GM12878 (cell line): ENCODE data around the gene CREBRF. TPM values are rescaled to one million over a fixed set of nuclear protein-coding genes. Genes with fewer than 3 reads are reported as not detected.

Experiments
- ATAC-seq: fragments of 200-7000 bp; cut with Tn5 transposase; 3 replicates; pipeline ENCODE4 v1.9.1; 2020; ENCODE audit warnings: mild to moderate bottlenecking, moderate library complexity
- BruUV-seq: library from RNA; stranded (reverse); fragments of 400-500 nt; replicated peaks from 2 replicates; lab custom pipeline; 2021; lab: Mats Ljungman, UMichigan
- CTCF ChIA-PET: fragments of 300-600 bp; sonication (Branson Sonifier 250); formaldehyde crosslinking; extraction: SDS; loops from one replicate; lab custom pipeline; 2021; ENCODE audit warnings: inconsistent platforms; lab: Yijun Ruan, JAX
- POLR2A ChIA-PET: fragments of 350-600 bp; formaldehyde crosslinking; extraction: SDS; loops from one replicate; lab custom pipeline; 2021; ENCODE audit warnings: inconsistent platforms; lab: Charles Lee
- RAD21 ChIA-PET: fragments of 300-600 bp; sonication (Branson Sonifier 250); formaldehyde crosslinking; loops from one replicate; lab custom pipeline; 2023; ENCODE audit warnings: antibody characterized with exemption; ENCODE audit not compliant: unreplicated experiment; lab: Charles Lee
- SMC1A ChIA-PET: fragments of 300-600 bp; sonication (Branson Sonifier 250); formaldehyde crosslinking; loops from one replicate; lab custom pipeline; 2023; ENCODE audit not compliant: unreplicated experiment, uncharacterized antibody; lab: Charles Lee
- DNase-seq: peaks from one replicate; pipeline ENCODE4 v3.0.0-alpha.2; 2011; ENCODE audit warnings: low read depth, low spot score
- FAIRE-seq: peaks from 3 replicates; lab custom pipeline; 2011; peaks lifted over from hg19 to GRCh38; lab: Jason Lieb, UNC
- H2AFZ ChIP-seq: 2 replicates; pipeline ENCODE4 v1.6.0; 2011; ENCODE audit warnings: low read depth, low read length, control low read depth; ENCODE audit not compliant: control insufficient read depth
- H3K27ac ChIP-seq: 2 replicates; pipeline ENCODE4 v1.5.1; 2011; ENCODE audit warnings: control low read depth; ENCODE audit not compliant: control insufficient read depth, insufficient read depth
- H3K27me3 ChIP-seq, 2 experiments: replicated peaks in 1 of 2; 2 replicates each; pipeline versions ENCODE4 v1.6.0 to v1.6.1; 2011; ENCODE audit warnings: low read length in 1 of 2; ENCODE audit not compliant: control insufficient read depth in 2 of 2, insufficient read depth in 2 of 2
- H3K36me3 ChIP-seq, 2 experiments: 2 replicates each; pipeline ENCODE4 v1.5.1; 2011; ENCODE audit warnings: low read length in 1 of 2; ENCODE audit not compliant: control insufficient read depth in 2 of 2, insufficient read depth in 2 of 2
- H3K4me1 ChIP-seq: 2 replicates; pipeline ENCODE4 v1.6.1; 2011; ENCODE audit warnings: mild to moderate bottlenecking, low read length, moderate library complexity, mixed read lengths; ENCODE audit not compliant: control insufficient read depth, insufficient read depth
- H3K4me2 ChIP-seq: 2 replicates; pipeline ENCODE4 v1.6.0; 2011; ENCODE audit warnings: control low read depth; ENCODE audit not compliant: control insufficient read depth, insufficient read depth
- H3K4me3 ChIP-seq: fragments of 200-600 bp; sonication (generic); 2 replicates; pipeline ENCODE4 v1.5.1; 2016
- H3K79me2 ChIP-seq: 2 replicates; pipeline ENCODE4 v1.6.0; 2011; ENCODE audit warnings: low read length; ENCODE audit not compliant: control insufficient read depth, insufficient read depth
- H3K9ac ChIP-seq: 2 replicates; pipeline ENCODE4 v1.8.0; 2011; ENCODE audit warnings: low read length, control low read depth, mixed read lengths; ENCODE audit not compliant: control insufficient read depth, insufficient read depth
- H3K9me3 ChIP-seq: replicated peaks from 3 replicates; pipeline ENCODE4 v1.5.1; 2011; ENCODE audit warnings: mild to moderate bottlenecking, low read length; ENCODE audit not compliant: control insufficient read depth, insufficient read depth
- H4K20me1 ChIP-seq: 2 replicates; pipeline ENCODE4 v1.6.0; 2011; ENCODE audit not compliant: control insufficient read depth, insufficient read depth
- CREM ChIP-seq: IDR thresholded peaks from 2 replicates; pipeline ENCODE4 v1.6.1; 2014; ENCODE audit warnings: antibody characterized with exemption, low read depth
- CTCF ChIP-seq, 3 experiments: IDR thresholded peaks in 2 of 3; conservative IDR thresholded peaks in 1 of 3; 2 replicates each; pipeline ENCODE4 v1.5.1; 2011; ENCODE audit warnings: low read depth in 3 of 3, low read length in 3 of 3, mild to moderate bottlenecking in 3 of 3, control low read depth in 2 of 3, moderate library complexity in 2 of 3, inconsistent platforms in 1 of 3, mixed read lengths in 1 of 3; ENCODE audit not compliant: control insufficient read depth in 2 of 3, insufficient read depth in 1 of 3; ENCODE audit errors: extremely low read depth in 1 of 3
- IRF4 ChIP-seq: IDR thresholded peaks from 2 replicates; pipeline ENCODE4 v1.6.1; 2011; ENCODE audit warnings: low read depth, low read length
- KLF5 ChIP-seq: fragments of 450-650 bp; IDR thresholded peaks from 2 replicates; pipeline ENCODE4 v1.6.1; 2014; ENCODE audit warnings: mild to moderate bottlenecking; ENCODE audit not compliant: partially characterized antibody
- SMAD1 ChIP-seq: fragments of 450-650 bp; IDR thresholded peaks from 2 replicates; pipeline ENCODE4 v1.6.1; 2018; ENCODE audit warnings: mild to moderate bottlenecking, low read depth; ENCODE audit not compliant: partially characterized antibody
- SREBF2 ChIP-seq: IDR thresholded peaks from 2 replicates; pipeline ENCODE4 v1.6.1; 2012; ENCODE audit warnings: mild to moderate bottlenecking, low read length
- ZNF384 ChIP-seq: IDR thresholded peaks from 2 replicates; pipeline ENCODE4 v1.6.1; 2012; ENCODE audit warnings: low read depth, mild to moderate bottlenecking, low read length, improper control_type of control experiment, borderline replicate concordance
- WGBS: methylation state at CpG from one replicate; pipeline ENCODE4 v1.1.6; 2016; ENCODE audit warnings: low lambda C conversion rate; ENCODE audit not compliant: insufficient replicate concordance, insufficient coverage; ENCODE audit errors: missing lambda C conversion rate; 5-methylcytosine and 5-hydroxymethylcytosine counted together
- in situ Hi-C: fragments of 300-500 bp; cut with MboI; formaldehyde crosslinking; loops from 9 replicates; pipeline ENCODE4 v1.14.3; 2018; ENCODE audit warnings: mixed read lengths
- intact Hi-C: fragments of 100-400 bp; cut with micrococcal nuclease; formaldehyde crosslinking; loops from one replicate; pipeline ENCODE4 v1.14.2; 2022; ENCODE audit not compliant: unreplicated experiment
- polyA plus RNA-seq, 11 experiments: library from polyadenylated mRNA; depleted of rRNA in 4 of 11; unstranded in 6 of 11; stranded (reverse) in 5 of 11; fragments of >200 nt; fragmentation: Nextera tagmentation in 4 of 11; fragmentation: Illumina TruSeq in 1 of 11; extraction: Ambion mirVana in 4 of 11; extraction: Trizol in 1 of 11; gene quantifications; 1 replicate in 1 of 11; 2 replicates in 10 of 11; pipeline versions ENCODE4 v1.2.1 to v1.2.3, GENCODE V29; 2011 to 2016; ENCODE audit warnings: inconsistent platforms in 2 of 11, missing spikeins in 2 of 11, low read depth in 1 of 11
- total RNA-seq, 4 experiments: library from RNA; depleted of rRNA in 3 of 4; stranded (reverse); fragments of >200 nt in 3 of 4; fragmentation: Illumina TruSeq in 1 of 4; extraction: Trizol in 1 of 4; gene quantifications; 2 replicates each; pipeline versions ENCODE4 v1.2.1 to v1.2.3, GENCODE V29; 2013 to 2021

The CREBRF gene
- total and polyA plus RNA-seq, 10 of the 15 experiments (the other 5 are each of a cell fraction or from before 2014, with no cell fraction given), result 1.2 to 12.7 (median 3.9) TPM

GRCh38 chr5:173139631-173140030 lies 83.5 kb downstream of the CREBRF start:
- Histone ChIP-seq H3K27ac (no peak overlapping the region), H3K4me3 (no peak overlapping the region), H3K9me3 (no peaks in the 10 kb centered on the region), H3K4me2 (no peak overlapping the region), H3K36me3 (no peaks in the 10 kb centered on the region), H2AFZ (no peak overlapping the region), H4K20me1 (no peaks in the 10 kb centered on the region), H3K9ac (no peak overlapping the region), H3K4me1 (no peaks in the 10 kb centered on the region; the same call in 1 of the 2 replicates), H3K27me3 (no peaks in the 10 kb centered on the region), H3K79me2 (peaks cover 1% of the 10 kb centered on the region; the same call in 1 of the 2 replicates)
- CTCF ChIA-PET, result interaction anchor here (0.6 kb wide), 1 partner anchor 28 kb away, joined by 3 read pairs; no protein-coding TSS in a partner anchor
- intact Hi-C loops, result no loop called here
- DNase-seq (no peak), ATAC-seq (no peak), FAIRE-seq (no peak)
- RAD21 ChIA-PET, result interaction anchor here (2.0 kb wide), 1 partner anchor 156 kb away, joined by 10 read pairs; the partner anchor contains the start of gene ATP6V0E1
- no TSS peak for BruUV-seq
- POLR2A ChIA-PET, result no interaction called here
- WGBS, result 94% methylated on average over 1 of the region's 1 CpG
- no peak for TF ChIP-seq CREM
- SMC1A ChIA-PET, result interaction anchor here (0.5 to 1.4 kb wide), 2 partner anchors 82 to 142 kb away, joined by 3 read pairs; no protein-coding TSS in a partner anchor
- in situ Hi-C loops, result loop anchor here (5.0 kb wide), 1 partner anchor 157 kb away; the partner anchor contains the start of gene ATP6V0E1

GRCh38 chr5:173140769-173141168 lies 84.6 kb downstream of the CREBRF start:
- Histone ChIP-seq H4K20me1 (no peaks in the 10 kb centered on the region), H3K9ac (no peak overlapping the region), H3K4me2 (no peak overlapping the region), H3K79me2 (peaks cover 7% of the 10 kb centered on the region), H2AFZ (no peak overlapping the region), H3K4me3 (no peak overlapping the region), H3K27me3 (no peaks in the 10 kb centered on the region), H3K9me3 (no peaks in the 10 kb centered on the region), H3K36me3 (no peaks in the 10 kb centered on the region), H3K27ac (no peak overlapping the region), H3K4me1 (no peaks in the 10 kb centered on the region; the same call in 1 of the 2 replicates)
- POLR2A ChIA-PET, result interaction anchor here (1.2 kb wide), 1 partner anchor 157 kb away, joined by 3 read pairs; the partner anchor contains the start of gene ATP6V0E1
- SMC1A ChIA-PET, result interaction anchor here (0.6 to 0.9 kb wide), 2 partner anchors 23 to 143 kb away, joined by 3 read pairs; no protein-coding TSS in a partner anchor
- TF ChIP-seq IRF4 (no peak), CTCF (IDR thresholded peaks at IDR 0.05 in 2 of 3, conservative IDR thresholded peaks at IDR 0.05 in 1 of 3; ENCODE audit: control insufficient read depth in 2 of 3, extremely low read depth in 1 of 3, insufficient read depth in 1 of 3, low read depth in 3 of 3, low read length in 3 of 3) (no peak), ZNF384 (no peak), KLF5 (no peak), SREBF2 (no peak), SMAD1 (no peak)
- 53% methylated on average over 4 of the region's 4 CpGs for WGBS
- no TSS peak for BruUV-seq
- intact Hi-C loops (no loop called here), in situ Hi-C loops (loop anchor here (5.0 kb wide), 1 partner anchor 158 kb away; the partner anchor contains the start of gene ATP6V0E1)
- FAIRE-seq (no peak), DNase-seq (no peak), ATAC-seq (no peak)
- RAD21 ChIA-PET, result interaction anchor here (2.0 kb wide), 1 partner anchor 157 kb away, joined by 10 read pairs; the partner anchor contains the start of gene ATP6V0E1
- CTCF ChIA-PET, result no interaction called here
